ENCODE results near the gene MSI2.

MSI2 gene

GRCh38 chr17:57373756-57374155, 117.4 kb downstream of the MSI2 start:
- TF ChIP-seq CTCF (conservative IDR thresholded peaks at IDR 0.05), result no peak
- no peak overlapping the region for H3K27ac ChIP-seq

GRCh38 chr17:57375040-57375769, 118.9 kb downstream of the MSI2 start:
- H3K27ac ChIP-seq, result no peak overlapping the region
- no peak for TF ChIP-seq CTCF (conservative IDR thresholded peaks at IDR 0.05)

GRCh38 chr17:57375770-57376225, 119.5 kb downstream of the MSI2 start:
- no peak overlapping the region for H3K27ac ChIP-seq
- TF ChIP-seq CTCF (conservative IDR thresholded peaks at IDR 0.05), result no peak

- TF ChIP-seq CTCF (conservative IDR thresholded peaks at IDR 0.05), result no peak
- H3K27ac ChIP-seq, result no peak overlapping the region
Observed at GRCh38 chr17:57377094-57377493, 120.8 kb downstream of the MSI2 start.

- H3K27ac ChIP-seq, result no peak overlapping the region
- no peak for TF ChIP-seq CTCF (conservative IDR thresholded peaks at IDR 0.05)
Observed at GRCh38 chr17:57379237-57379894, 123.0 kb downstream of the MSI2 start.

GRCh38 chr17:57379895-57380434, 123.6 kb downstream of the MSI2 start:
- no peak overlapping the region for H3K27ac ChIP-seq
- TF ChIP-seq CTCF (conservative IDR thresholded peaks at IDR 0.05), result no peak

- no peak overlapping the region for H3K27ac ChIP-seq
- TF ChIP-seq CTCF (conservative IDR thresholded peaks at IDR 0.05), result no peak
Observed at GRCh38 chr17:57381498-57381897, 125.2 kb downstream of the MSI2 start.

Data from VCaP (cell line).